Gastrocnemius medialis (tissue), 4 donors: ENCODE data around the gene ZNF248. TPM values are rescaled to one million over a fixed set of nuclear protein-coding genes. Genes with fewer than 3 reads are reported as not detected.
A peak's percentile ranks its signal among the peaks of the same experiment; 100 is the strongest.

Experiments used
- ATAC-seq, 2 donors: fragments of 150-250 bp; one replicate each; pipeline ENCODE4 v1.9.1; 2016
- DNase-seq, 2 donors: peaks; one replicate each; pipeline ENCODE4 v3.0.0-alpha.2; 2019
- H3K27ac ChIP-seq, 4 donors: fragments of 200-600 bp; sonication (generic); 1 replicate in 1 of 4; 2 replicates in 3 of 4; pipeline ENCODE4 v1.5.1; 2016 to 2018; ENCODE audit warnings: mild to moderate bottlenecking in 2 of 4, moderate library complexity in 1 of 4
- H3K27me3 ChIP-seq, 3 donors: fragments of 200-600 bp; sonication (generic) in 2 of 3; 1 replicate in 1 of 3; 2 replicates in 2 of 3; pipeline versions ENCODE4 v1.5.1 to v1.6.0; 2016 to 2019; ENCODE audit warnings: mild to moderate bottlenecking in 1 of 3, moderate library complexity in 1 of 3
- H3K36me3 ChIP-seq, 2 donors: fragments of 200-600 bp; sonication (generic) in 1 of 2; one replicate each; pipeline ENCODE4 v1.5.1; 2017 to 2018
- H3K4me1 ChIP-seq, 2 donors: fragments of 200-600 bp; sonication (generic) in 1 of 2; one replicate each; pipeline ENCODE4 v1.5.1; 2016 to 2017; ENCODE audit warnings: mild to moderate bottlenecking in 2 of 2
- H3K4me3 ChIP-seq, 4 donors: fragments of 200-600 bp; sonication (generic) in 3 of 4; 1 replicate in 1 of 4; 2 replicates in 3 of 4; pipeline ENCODE4 v1.5.1; 2016 to 2019; ENCODE audit warnings: mild to moderate bottlenecking in 2 of 4
- H3K9me3 ChIP-seq, 3 donors: fragments of 200-600 bp; sonication (generic) in 2 of 3; 1 replicate in 1 of 3; 2 replicates in 2 of 3; pipeline ENCODE4 v1.5.1; 2016 to 2019
- CTCF ChIP-seq, 5 experiments: fragments of 450-650 bp in 3 of 5; fragments of 200-600 bp in 2 of 5; sonication (generic) in 2 of 5; IDR thresholded peaks in 4 of 5; conservative IDR thresholded peaks in 1 of 5; 1 replicate in 4 of 5; 2 replicates in 1 of 5; pipeline ENCODE4 v1.5.1; 2016 to 2019; ENCODE audit warnings: antibody characterized with exemption in 5 of 5, mild to moderate bottlenecking in 3 of 5, moderate library complexity in 3 of 5
- POLR2A ChIP-seq, 2 donors: fragments of 450-650 bp; IDR thresholded peaks; one replicate each; pipeline ENCODE4 v1.6.1; 2017; ENCODE audit warnings: antibody characterized with exemption in 2 of 2, mild to moderate bottlenecking in 2 of 2, moderate library complexity in 2 of 2
- in situ Hi-C, 4 donors: fragments of 200-750 bp; cut with MboI; loops; one replicate each; pipeline versions ENCODE4 v1.15.0 to v1.8.0; 2017; ENCODE audit warnings: low sequenced_read_pairs in 4 of 4
- intact Hi-C: fragments of 100-400 bp; cut with DNase I; formaldehyde crosslinking; loops from one replicate; pipeline ENCODE4 v1.15.1; 2023; ENCODE audit warnings: low total_unique reads
- total RNA-seq, 4 donors: library from RNA; depleted of rRNA; stranded (reverse); fragments of >200 nt; gene quantifications; one replicate each; pipeline versions ENCODE4 v1.1.0 to v1.2.3, GENCODE V29; 2016

ZNF248 gene
- 10 to 100 TPM in 1 of 4 donors, 1 to 10 TPM in 3; 2.1 to 17.3 (median 7.8) TPM for total RNA-seq

- peaks cover 32 to 34% of the 10 kb centered on the region in 2 donors for H3K4me1 ChIP-seq
- peak within 1 kb of the TSS; percentile 99 to 100 (median 100) for H3K27ac ChIP-seq
- H3K4me3 ChIP-seq, result peak within 1 kb of the TSS; percentile 85 to 95 (median 89)
- ATAC-seq, result peak; percentile 97 to 99
- H3K36me3 ChIP-seq, result no peaks in the 10 kb centered on the region
- H3K9me3 ChIP-seq, result no peaks in the 10 kb centered on the region
- peak in 1 of 5 experiments; percentile 20 for TF ChIP-seq CTCF (IDR thresholded peaks at IDR 0.05 in 4 of 5, conservative IDR thresholded peaks at IDR 0.05 in 1 of 5)
- TF ChIP-seq POLR2A (IDR thresholded peaks at IDR 0.05), result peak; percentile 94 to 95
- no peaks in the 10 kb centered on the region for H3K27me3 ChIP-seq
- intact Hi-C loops, result loop anchor here (1.0 to 2.0 kb wide), 3 partner anchors 119 to 237 kb away; partner anchors contain the start of genes ZNF25, ZNF33A and ZNF37A
- DNase-seq, result peak; percentile 94 to 96
- in situ Hi-C loops, result loop anchor here in 3 of 4 donors (10.0 to 25.0 kb wide), 2 partner anchors 230 to 237 kb away; partner anchors contain the start of gene ZNF37A (in 3 of the 3)
Observed at GRCh38 chr10:37857287-37858211, at the start of gene ZNF248. TSS of gene ZNF248 (minus strand) at chr10:37857610. CDS start at chr10:37856310, 1,300 bp downstream.

GRCh38 chr10:37906382-37906781, 49.0 kb upstream of the ZNF248 start:
- ATAC-seq, result no peak
- in situ Hi-C loops, result no loop called here

GRCh38 chr10:37896436-37896835, 39.0 kb upstream of the ZNF248 start:
- no peak for ATAC-seq
- no peak overlapping the region for H3K27ac ChIP-seq
- DNase-seq, result no peak
- no peaks in the 10 kb centered on the region for H3K27me3 ChIP-seq
- H3K36me3 ChIP-seq, result peaks cover 0 to 11% of the 10 kb centered on the region in 2 donors
- in situ Hi-C loops, result no loop called here
- TF ChIP-seq CTCF (IDR thresholded peaks at IDR 0.05 in 4 of 5, conservative IDR thresholded peaks at IDR 0.05 in 1 of 5) (no peak), POLR2A (IDR thresholded peaks at IDR 0.05) (no peak)
- intact Hi-C loops, result no loop called here
- H3K4me3 ChIP-seq, result peak overlapping the region in 1 of 4 donors; percentile 24
- H3K4me1 ChIP-seq, result no peaks in the 10 kb centered on the region
- peaks cover 0 to 21% (median 17%) of the 10 kb centered on the region in 3 donors for H3K9me3 ChIP-seq

More at GRCh38 chr10:37906382-37906781, 49.0 kb upstream of the ZNF248 start:
- DNase-seq, result no peak
- TF ChIP-seq POLR2A (IDR thresholded peaks at IDR 0.05), result no peak
- no peak for TF ChIP-seq CTCF (IDR thresholded peaks at IDR 0.05 in 4 of 5, conservative IDR thresholded peaks at IDR 0.05 in 1 of 5)
- H3K27me3 ChIP-seq, result no peaks in the 10 kb centered on the region
- no peaks in the 10 kb centered on the region for H3K36me3 ChIP-seq
- no peak overlapping the region for H3K4me3 ChIP-seq
- no peaks in the 10 kb centered on the region for H3K9me3 ChIP-seq
- H3K27ac ChIP-seq, result no peak overlapping the region
- intact Hi-C loops, result no loop called here
- H3K4me1 ChIP-seq, result no peaks in the 10 kb centered on the region

GRCh38 chr10:37895674-37896073, 38.3 kb upstream of the ZNF248 start:
- ATAC-seq, result no peak
- in situ Hi-C loops (no loop called here), intact Hi-C loops (no loop called here)
- Histone ChIP-seq H3K27ac (no peak overlapping the region), H3K4me1 (no peaks in the 10 kb centered on the region), H3K36me3 (peaks cover 0 to 11% of the 10 kb centered on the region in 2 donors), H3K27me3 (no peaks in the 10 kb centered on the region), H3K4me3 (peak overlapping the region in 1 of 4 donors; percentile 24), H3K9me3 (peaks cover 0 to 21% (median 17%) of the 10 kb centered on the region in 3 donors)
- DNase-seq, result no peak
- TF ChIP-seq CTCF (IDR thresholded peaks at IDR 0.05 in 4 of 5, conservative IDR thresholded peaks at IDR 0.05 in 1 of 5) (no peak), POLR2A (IDR thresholded peaks at IDR 0.05) (no peak)
